Trophoblast cell (in vitro differentiated cells and primary cell): ENCODE results near the gene ITFG1.

Source experiments
- DNase-seq, 2 donors: peaks; one replicate each; pipeline ENCODE4 v3.0.0-alpha.2; 2016
- H2AFZ ChIP-seq: 2 replicates; pipeline ENCODE4 v1.6.1; 2013; ENCODE audit warnings: low read length, moderate library complexity, mild to moderate bottlenecking; ENCODE audit not compliant: insufficient read depth, poor library complexity
- H2AK5ac ChIP-seq: 2 replicates; pipeline ENCODE4 v1.6.1; 2013; ENCODE audit warnings: mild to moderate bottlenecking, low read length
- H2BK120ac ChIP-seq: 2 replicates; pipeline ENCODE4 v1.6.1; 2013; ENCODE audit warnings: low read length, mild to moderate bottlenecking, moderate library complexity; ENCODE audit not compliant: insufficient read depth, poor library complexity
- H2BK12ac ChIP-seq: 2 replicates; pipeline ENCODE4 v1.6.1; 2013; ENCODE audit warnings: mild to moderate bottlenecking, low read length, moderate library complexity
- H2BK5ac ChIP-seq: 2 replicates; pipeline ENCODE4 v1.6.1; 2013; ENCODE audit warnings: low read length, low read depth, moderate library complexity, mild to moderate bottlenecking; ENCODE audit not compliant: poor library complexity
- H3K14ac ChIP-seq: 2 replicates; pipeline ENCODE4 v1.6.1; 2013; ENCODE audit warnings: mild to moderate bottlenecking, low read length
- H3K18ac ChIP-seq: 2 replicates; pipeline ENCODE4 v1.6.1; 2013; ENCODE audit warnings: mild to moderate bottlenecking, low read length
- H3K23ac ChIP-seq: 2 replicates; pipeline ENCODE4 v1.6.1; 2013; ENCODE audit warnings: low read length
- H3K27ac ChIP-seq: 2 replicates; pipeline ENCODE4 v1.5.1; 2013; ENCODE audit warnings: low read depth, mild to moderate bottlenecking, inconsistent platforms, low read length, moderate library complexity
- H3K27me3 ChIP-seq: 2 replicates; pipeline ENCODE4 v1.6.1; 2013; ENCODE audit warnings: inconsistent platforms, mild to moderate bottlenecking, low read length, moderate library complexity; ENCODE audit not compliant: insufficient read depth
- H3K36me3 ChIP-seq, 2 experiments: 1 replicate in 1 of 2; 2 replicates in 1 of 2; pipeline ENCODE4 v1.6.1; 2013; ENCODE audit warnings: low read length in 2 of 2, mild to moderate bottlenecking in 2 of 2, moderate library complexity in 1 of 2; ENCODE audit not compliant: insufficient read depth in 2 of 2, control insufficient read depth in 1 of 2
- H3K4ac ChIP-seq: 2 replicates; pipeline ENCODE4 v1.6.1; 2013; ENCODE audit warnings: low read depth, mild to moderate bottlenecking, low read length, moderate library complexity
- H3K4me1 ChIP-seq, 2 experiments: 1 replicate in 1 of 2; 2 replicates in 1 of 2; pipeline ENCODE4 v1.6.1; 2013; ENCODE audit warnings: low read length in 2 of 2, mild to moderate bottlenecking in 2 of 2, moderate library complexity in 1 of 2; ENCODE audit not compliant: insufficient read depth in 2 of 2, control insufficient read depth in 1 of 2
- H3K4me2 ChIP-seq: 2 replicates; pipeline ENCODE4 v1.6.1; 2013; ENCODE audit warnings: inconsistent platforms, mild to moderate bottlenecking, low read length, moderate library complexity
- H3K4me3 ChIP-seq: 2 replicates; pipeline ENCODE4 v1.5.1; 2013; ENCODE audit warnings: mild to moderate bottlenecking, low read depth, low read length, inconsistent platforms
- H3K79me1 ChIP-seq: one replicate; pipeline ENCODE4 v1.6.1; 2013; ENCODE audit warnings: low read length
- H3K79me2 ChIP-seq: 2 replicates; pipeline ENCODE4 v1.6.1; 2013; ENCODE audit warnings: low read length, mild to moderate bottlenecking; ENCODE audit not compliant: control insufficient read depth, insufficient read depth, poor library complexity
- H3K9ac ChIP-seq: 2 replicates; pipeline ENCODE4 v1.6.1; 2013; ENCODE audit warnings: mild to moderate bottlenecking, low read length
- H3K9me3 ChIP-seq: 2 replicates; pipeline ENCODE4 v1.6.1; 2013; ENCODE audit warnings: low read depth, mild to moderate bottlenecking, control low read depth, inconsistent platforms, low read length; ENCODE audit not compliant: insufficient read depth
- H4K12ac ChIP-seq: 2 replicates; pipeline ENCODE4 v1.6.1; 2013; ENCODE audit warnings: low read depth, mild to moderate bottlenecking, low read length, moderate library complexity
- H4K8ac ChIP-seq: 2 replicates; pipeline ENCODE4 v1.6.1; 2013; ENCODE audit warnings: low read depth, mild to moderate bottlenecking, low read length, moderate library complexity
- H4K91ac ChIP-seq: one replicate; pipeline ENCODE4 v1.6.1; 2013; ENCODE audit warnings: low read depth, mild to moderate bottlenecking, low read length, moderate library complexity
- WGBS: extraction: QIAGEN DNeasy Blood & Tissue Kit; methylation state at CpG from one replicate; pipeline ENCODE4 v1.1.7; 2013; ENCODE audit warnings: missing lambda C conversion rate; ENCODE audit not compliant: insufficient read length, insufficient coverage; ENCODE audit errors: extremely low coverage; 5-methylcytosine and 5-hydroxymethylcytosine counted together

The ITFG1 gene

GRCh38 chr16:47311738-47312505 lies 148.9 kb downstream of the ITFG1 start:
- Histone ChIP-seq H3K4ac (no peak overlapping the region), H3K9ac (no peak overlapping the region), H3K36me3 (no peaks in the 10 kb centered on the region), H2AFZ (no peak overlapping the region), H3K79me1 (no peaks in the 10 kb centered on the region), H3K4me2 (no peak overlapping the region), H4K91ac (no peak overlapping the region), H3K27me3 (no peaks in the 10 kb centered on the region), H3K14ac (no peak overlapping the region), H2AK5ac (no peak overlapping the region), H4K8ac (no peak overlapping the region), H4K12ac (no peak overlapping the region), H3K79me2 (no peaks in the 10 kb centered on the region), H2BK12ac (no peak overlapping the region), H3K18ac (no peak overlapping the region), H3K27ac (no peak overlapping the region), H3K4me3 (no peak overlapping the region), H3K23ac (no peak overlapping the region), H3K4me1 (no peaks in the 10 kb centered on the region), H2BK5ac (no peak overlapping the region), H2BK120ac (no peak overlapping the region), H3K9me3 (no peaks in the 10 kb centered on the region)
- no peak for DNase-seq
- no CpG with 5 or more reads among the region's 8 CpGs for WGBS

- Histone ChIP-seq H2BK120ac (no peak overlapping the region), H3K27me3 (no peaks in the 10 kb centered on the region), H3K9me3 (no peaks in the 10 kb centered on the region), H3K18ac (no peak overlapping the region), H3K27ac (no peak overlapping the region), H3K79me2 (no peaks in the 10 kb centered on the region), H2AK5ac (no peak overlapping the region), H3K9ac (no peak overlapping the region), H3K4me2 (no peak overlapping the region), H4K8ac (no peak overlapping the region), H3K4me3 (no peak overlapping the region), H3K23ac (no peak overlapping the region), H2AFZ (no peak overlapping the region), H2BK5ac (no peak overlapping the region), H3K79me1 (no peaks in the 10 kb centered on the region), H2BK12ac (no peak overlapping the region), H3K14ac (no peak overlapping the region), H4K91ac (no peak overlapping the region), H4K12ac (no peak overlapping the region), H3K36me3 (no peaks in the 10 kb centered on the region), H3K4ac (no peak overlapping the region), H3K4me1 (no peaks in the 10 kb centered on the region)
- DNase-seq = no peak
- WGBS = no CpG with 5 or more reads among the region's 1 CpG
Measured at GRCh38 chr16:47310792-47311211, 150.1 kb downstream of the ITFG1 start.

GRCh38 chr16:47309581-47310312 lies 151.1 kb downstream of the ITFG1 start:
- H4K91ac ChIP-seq = no peak overlapping the region
- no peak overlapping the region for H3K9ac ChIP-seq
- no peaks in the 10 kb centered on the region for H3K79me2 ChIP-seq
- no peak overlapping the region for H3K27ac ChIP-seq
- no CpG with 5 or more reads among the region's 4 CpGs for WGBS
- no peak overlapping the region for H2AFZ ChIP-seq
- H2BK12ac ChIP-seq = no peak overlapping the region
- DNase-seq = no peak
- H3K4me3 ChIP-seq = no peak overlapping the region
- H3K18ac ChIP-seq = no peak overlapping the region
- no peaks in the 10 kb centered on the region for H3K4me1 ChIP-seq
- no peaks in the 10 kb centered on the region for H3K27me3 ChIP-seq
- H2BK120ac ChIP-seq = no peak overlapping the region
- no peak overlapping the region for H2AK5ac ChIP-seq
- H3K4ac ChIP-seq = no peak overlapping the region
- H3K79me1 ChIP-seq = no peaks in the 10 kb centered on the region
- H4K8ac ChIP-seq = no peak overlapping the region
- no peaks in the 10 kb centered on the region for H3K36me3 ChIP-seq
- no peak overlapping the region for H3K14ac ChIP-seq
- no peak overlapping the region for H3K23ac ChIP-seq
- no peak overlapping the region for H3K4me2 ChIP-seq
- H2BK5ac ChIP-seq = no peak overlapping the region
- H4K12ac ChIP-seq = no peak overlapping the region
- no peaks in the 10 kb centered on the region for H3K9me3 ChIP-seq

GRCh38 chr16:47308601-47309000 lies 152.3 kb downstream of the ITFG1 start:
- H3K79me2 ChIP-seq = no peaks in the 10 kb centered on the region
- H2AK5ac ChIP-seq = no peak overlapping the region
- no CpG with 5 or more reads among the region's 3 CpGs for WGBS

More at GRCh38 chr16:47308601-47309000, 152.3 kb downstream of the ITFG1 start:
- Histone ChIP-seq H4K12ac (no peak overlapping the region), H3K4ac (no peak overlapping the region), H3K9ac (no peak overlapping the region), H3K4me2 (no peak overlapping the region), H2AFZ (no peak overlapping the region), H3K27me3 (no peaks in the 10 kb centered on the region), H2BK5ac (no peak overlapping the region), H3K4me3 (no peak overlapping the region), H3K36me3 (no peaks in the 10 kb centered on the region), H2BK120ac (no peak overlapping the region), H4K8ac (no peak overlapping the region), H3K23ac (no peak overlapping the region), H3K9me3 (no peaks in the 10 kb centered on the region), H3K4me1 (no peaks in the 10 kb centered on the region), H4K91ac (no peak overlapping the region), H3K18ac (no peak overlapping the region), H2BK12ac (no peak overlapping the region), H3K27ac (no peak overlapping the region), H3K79me1 (no peaks in the 10 kb centered on the region), H3K14ac (no peak overlapping the region)
- DNase-seq = no peak
